Spleen (tissue), 11 donors: ENCODE data around the gene CFL1. TPM values are rescaled to one million over a fixed set of nuclear protein-coding genes. Genes with fewer than 3 reads are reported as not detected.
A peak's percentile ranks its signal among the peaks of the same experiment; 100 is the strongest.
"Not testable (repeated sequence)": the region's sequence is repeated elsewhere in the genome, so short reads cannot be mapped to it uniquely, and the experiment has no call there.

Experiments used
- DNase-seq: peaks from one replicate; pipeline ENCODE4 v3.0.0-alpha.2; 2020
- H3K27ac ChIP-seq, 8 donors: fragments of 200-600 bp; sonication (generic) in 7 of 8; 1 replicate in 4 of 8; 2 replicates in 4 of 8; pipeline versions ENCODE4 v1.5.0 to v1.8.0; 2016 to 2021; ENCODE audit warnings: inconsistent platforms in 4 of 8, mild to moderate bottlenecking in 4 of 8, moderate library complexity in 1 of 8
- H3K27me3 ChIP-seq, 7 donors: fragments of 200-600 bp; sonication (generic) in 6 of 7; replicated peaks in 1 of 7; 1 replicate in 4 of 7; 2 replicates in 3 of 7; pipeline versions ENCODE4 v1.5.0 to v1.8.0; 2016 to 2021; ENCODE audit warnings: inconsistent platforms in 3 of 7, mild to moderate bottlenecking in 1 of 7
- H3K36me3 ChIP-seq, 6 donors: fragments of 200-600 bp; sonication (generic) in 5 of 6; 1 replicate in 4 of 6; 2 replicates in 2 of 6; pipeline versions ENCODE4 v1.5.0 to v1.8.0; 2016 to 2021; ENCODE audit warnings: inconsistent platforms in 2 of 6
- H3K4me1 ChIP-seq, 6 donors: fragments of 200-600 bp; sonication (generic) in 5 of 6; 1 replicate in 3 of 6; 2 replicates in 3 of 6; pipeline versions ENCODE4 v1.5.0 to v1.8.0; 2016 to 2021; ENCODE audit warnings: inconsistent platforms in 3 of 6
- H3K4me3 ChIP-seq, 8 donors: fragments of 200-600 bp; sonication (generic) in 7 of 8; 1 replicate in 4 of 8; 2 replicates in 4 of 8; pipeline versions ENCODE4 v1.5.0 to v1.8.0; 2016 to 2021; ENCODE audit warnings: inconsistent platforms in 4 of 8, mild to moderate bottlenecking in 4 of 8, moderate library complexity in 2 of 8
- H3K9me3 ChIP-seq, 8 donors: fragments of 200-600 bp; sonication (generic) in 7 of 8; 1 replicate in 4 of 8; 2 replicates in 4 of 8; pipeline versions ENCODE4 v1.5.0 to v1.8.0; 2016 to 2021; ENCODE audit warnings: inconsistent platforms in 4 of 8
- CTCF ChIP-seq, 11 experiments: fragments of 200-600 bp in 7 of 11; fragments of 450-650 bp in 4 of 11; sonication (generic) in 4 of 11; IDR thresholded peaks in 8 of 11; conservative IDR thresholded peaks in 3 of 11; 1 replicate in 7 of 11; 2 replicates in 4 of 11; pipeline versions ENCODE4 v1.4.0 to v1.8.0; 2016 to 2021; ENCODE audit warnings: antibody characterized with exemption in 11 of 11, inconsistent platforms in 4 of 11, mild to moderate bottlenecking in 1 of 11
- POLR2A ChIP-seq, 3 donors: fragments of 450-650 bp; IDR thresholded peaks; one replicate each; pipeline ENCODE4 v1.5.1; 2017; ENCODE audit warnings: antibody characterized with exemption in 3 of 3, mild to moderate bottlenecking in 1 of 3
- POLR2AphosphoS5 ChIP-seq, 3 donors: sonication (generic); formaldehyde crosslinking; IDR thresholded peaks; one replicate each; pipeline ENCODE4 v1.5.1; 2017; ENCODE audit warnings: antibody characterized with exemption in 3 of 3
- WGBS, 5 donors: extraction: QIAGEN DNeasy Blood & Tissue Kit in 3 of 5; methylation state at CpG; one replicate each; pipeline versions ENCODE4 v1.1.5 to v1.1.7; 2013 to 2018; 5-methylcytosine and 5-hydroxymethylcytosine counted together
- intact Hi-C: fragments of 100-400 bp; cut with DNase I; formaldehyde crosslinking; loops from one replicate; pipeline ENCODE4 v1.15.0; 2023; ENCODE audit warnings: low total_unique reads
- polyA plus RNA-seq, 3 donors: library from polyadenylated mRNA; stranded (reverse); fragments of 200-250 nt; gene quantifications; one replicate each; pipeline ENCODE4 v1.2.1, GENCODE V29; 2013
- total RNA-seq, 7 donors: library from RNA; depleted of rRNA in 3 of 7; stranded (reverse); fragments of >200 nt in 3 of 7; fragmentation: NEBNext Ultra II Directional in 4 of 7; extraction: Animal tissue kit (Norgen Biotek cat#: 25700) in 4 of 7; gene quantifications; one replicate each; pipeline versions ENCODE4 v1.1.0 to v1.2.1, GENCODE V29; 2016 to 2021
- donor health status: healthy with polysubstance abuse.
- donor health status: DM: no; HTN: no; CAD: no; lungs with moderate emphysema.
- donor health status: DM: no; HTN: no; CAD: no.
- donor health status: Bipolar disorder and iron deficiency.
- donor health status: healthy.
- donor health status: DM: no; HTN: no; CAD: no.
- donor health status: DM: yes; HTN: yes; CAD: no.

The CFL1 gene
- total and polyA plus RNA-seq, 10 donors, result 562 to 1,219 (median 865) TPM

DNA sequence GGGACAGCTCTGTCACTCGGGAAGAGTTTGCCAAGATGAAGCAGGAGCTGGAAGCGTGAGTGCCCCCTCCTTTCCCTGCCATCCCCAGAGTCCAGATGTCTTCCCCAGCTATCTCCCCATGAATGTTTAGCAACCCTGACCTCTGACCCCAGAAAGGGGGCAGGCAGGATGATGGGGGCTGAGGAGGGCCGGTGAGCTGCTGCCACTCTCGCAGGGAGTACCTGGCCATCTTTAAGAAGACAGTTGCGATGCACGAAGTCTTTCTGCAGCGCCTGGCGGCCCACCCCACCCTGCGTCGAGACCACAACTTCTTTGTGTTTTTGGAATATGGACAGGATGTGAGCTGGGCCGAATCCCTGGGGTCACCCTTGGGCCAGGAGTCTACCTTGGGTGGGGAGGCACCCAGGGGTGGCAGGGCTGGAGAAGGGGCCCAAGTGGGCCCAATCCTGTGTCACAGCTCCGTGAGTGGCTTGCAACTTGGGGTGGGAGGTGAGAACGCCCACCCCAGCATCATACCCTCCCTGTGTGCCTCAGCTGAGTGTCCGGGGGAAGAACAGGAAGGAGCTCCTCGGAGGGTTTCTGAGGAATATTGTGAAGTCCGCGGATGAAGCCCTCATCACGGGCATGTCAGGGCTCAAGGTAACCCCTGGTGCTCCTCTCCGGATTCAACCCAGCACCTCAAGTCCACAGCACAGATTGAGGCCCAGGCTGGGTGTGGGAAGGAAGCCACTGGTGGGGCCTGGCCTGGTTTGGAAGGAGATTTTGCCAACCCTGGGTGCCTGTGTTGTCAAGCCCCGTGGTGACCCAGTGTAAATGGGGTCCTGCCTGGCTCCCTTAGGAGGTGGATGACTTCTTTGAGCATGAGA lies 7.5 kb downstream of the CFL1 start:
- Histone ChIP-seq H3K36me3 (peaks cover 9 to 52% (median 48%) of the 10 kb centered on the region in 6 donors), H3K27ac (peak overlapping the region in 1 of 8 donors; percentile 11), H3K4me3 (no peak overlapping the region), H3K4me1 (peaks cover 7 to 38% (median 22%) of the 10 kb centered on the region in 6 donors), H3K27me3 (no peaks in the 10 kb centered on the region), H3K9me3 (peaks cover 0 to 10% (median 7%) of the 10 kb centered on the region in 8 donors)
- WGBS, 5 donors, result 73 to 78% (median 77%) methylated on average over 17 to 20 of the region's 20 CpGs
- TF ChIP-seq CTCF (IDR thresholded peaks at IDR 0.05 in 8 of 11, conservative IDR thresholded peaks at IDR 0.05 in 3 of 11), result no peak
- TF ChIP-seq POLR2AphosphoS5 (IDR thresholded peaks at IDR 0.05), result peak; percentile 31 to 69 (median 48)
- intact Hi-C loops, result no loop called here
- no peak for DNase-seq

- H3K4me1 ChIP-seq, result peaks cover 6 to 31% (median 16%) of the 10 kb centered on the region in 6 donors
- TF ChIP-seq POLR2AphosphoS5 (IDR thresholded peaks at IDR 0.05) (peak in 1 of 3 donors; percentile 39), CTCF (IDR thresholded peaks at IDR 0.05 in 8 of 11, conservative IDR thresholded peaks at IDR 0.05 in 3 of 11) (no peak)
- DNase-seq, result no peak
- H3K36me3 ChIP-seq, result peaks cover 7 to 46% (median 42%) of the 10 kb centered on the region in 6 donors
- intact Hi-C loops, result no loop called here
- H3K9me3 ChIP-seq, result peaks cover 0 to 10% (median 7%) of the 10 kb centered on the region in 8 donors
- H3K27ac ChIP-seq, result no peak overlapping the region
- no peaks in the 10 kb centered on the region for H3K27me3 ChIP-seq
- WGBS, 5 donors, result 65 to 81% (median 76%) methylated on average over 15 to 16 of the region's 16 CpGs
- no peak overlapping the region for H3K4me3 ChIP-seq
Measured at GRCh38 chr11:65849771-65850216, 8.2 kb downstream of the CFL1 start.

- no peak overlapping the region for H3K4me3 ChIP-seq
- peaks cover 3 to 27% (median 12%) of the 10 kb centered on the region in 6 donors for H3K4me1 ChIP-seq
- H3K27me3 ChIP-seq, result no peaks in the 10 kb centered on the region
- peaks cover 0 to 10% (median 7%) of the 10 kb centered on the region in 8 donors for H3K9me3 ChIP-seq
- peak in 1 of 3 donors; percentile 1 for TF ChIP-seq POLR2AphosphoS5 (IDR thresholded peaks at IDR 0.05)
- TF ChIP-seq POLR2A (IDR thresholded peaks at IDR 0.05), result no peak
- no peak for TF ChIP-seq CTCF (IDR thresholded peaks at IDR 0.05 in 8 of 11, conservative IDR thresholded peaks at IDR 0.05 in 3 of 11)
- H3K27ac ChIP-seq, result no peak overlapping the region
- DNase-seq, result no peak
- 75 to 89% (median 84%) methylated on average over 8 of the region's 8 CpGs for WGBS, 5 donors
- intact Hi-C loops, result no loop called here
- peaks cover 7 to 41% (median 38%) of the 10 kb centered on the region in 6 donors for H3K36me3 ChIP-seq
Measured at GRCh38 chr11:65849366-65849765, 8.6 kb downstream of the CFL1 start.

- DNase-seq, H3K27ac ChIP-seq, H3K27me3 ChIP-seq, intact Hi-C loops, H3K4me3 ChIP-seq: not testable (repeated sequence)
- peaks cover 0 to 20% (median 6%) of the 10 kb centered on the region in 6 donors for H3K4me1 ChIP-seq
- H3K36me3 ChIP-seq, result peaks cover 3 to 35% (median 31%) of the 10 kb centered on the region in 6 donors
- 51 to 78% (median 72%) methylated on average over 7 of the region's 7 CpGs for WGBS, 5 donors
- H3K9me3 ChIP-seq, result peaks cover 0 to 10% (median 7%) of the 10 kb centered on the region in 8 donors
Measured at GRCh38 chr11:65848693-65849092, 9.3 kb downstream of the CFL1 start.
